HUDEP-2 (cell line): ENCODE measurements around the gene ADM2.
A peak's percentile ranks its signal among the peaks of the same experiment; 100 is the strongest.

Source experiments
- DNase-seq, 76 experiments: peaks; one replicate each; lab custom pipeline; 2025; ENCODE audit not compliant: unreplicated experiment in 76 of 76; lab: John Stamatoyannopoulos, UW

ADM2 gene

GRCh38 chr22:50483106-50483505, 1.8 kb downstream of the ADM2 start:
- DNase-seq = no peak

- DNase-seq = no peak
Observed at GRCh38 chr22:50483556-50483955, 2.2 kb downstream of the ADM2 start.

- DNase-seq = no peak
Observed at GRCh38 chr22:50483977-50484853, 2.9 kb downstream of the ADM2 start.

GRCh38 chr22:50485221-50486131, 4.1 kb downstream of the ADM2 start:
- no peak for DNase-seq

- DNase-seq = no peak
Observed at GRCh38 chr22:50486561-50487289, 5.4 kb downstream of the ADM2 start, which contains the start of gene MIOX. TSS of gene MIOX (plus strand) at chr22:50486859. CDS start at chr22:50486898, 39 bp downstream.

- DNase-seq = no peak
Observed at GRCh38 chr22:50487290-50488005, 6.1 kb downstream of the ADM2 start.

GRCh38 chr22:50488006-50488677, 6.8 kb downstream of the ADM2 start:
- no peak for DNase-seq

- DNase-seq = no peak
Observed at GRCh38 chr22:50488886-50489285, 7.5 kb downstream of the ADM2 start.

GRCh38 chr22:50489363-50490243, 8.3 kb downstream of the ADM2 start:
- no peak for DNase-seq

GRCh38 chr22:50490531-50491308, 9.4 kb downstream of the ADM2 start:
- no peak for DNase-seq

GRCh38 chr22:50497093-50497492, 15.8 kb downstream of the ADM2 start:
- DNase-seq = no peak

- peak in 56 of 76 experiments; percentile 4 to 76 (median 38) for DNase-seq
Observed at GRCh38 chr22:50498322-50498890, 17.1 kb downstream of the ADM2 start.

- DNase-seq = no peak
Observed at GRCh38 chr22:50500452-50500851, 19.1 kb downstream of the ADM2 start.

- DNase-seq = no peak
Observed at GRCh38 chr22:50502096-50502495, 20.8 kb downstream of the ADM2 start.

- no peak for DNase-seq
Observed at GRCh38 chr22:50502628-50503474, 21.5 kb downstream of the ADM2 start.

- peak in 2 of 76 experiments; percentile 9 to 18 for DNase-seq
Observed at GRCh38 chr22:50503475-50504145, 22.3 kb downstream of the ADM2 start.
